AG10803 (cell line): ENCODE measurements around the gene CAPN8.

Experiments used
- DNase-seq: peaks from one replicate; pipeline ENCODE4 v3.0.0; 2010; ENCODE audit warnings: low read depth
- H3K4me3 ChIP-seq: 2 replicates; pipeline ENCODE4 v1.5.1; 2011; ENCODE audit warnings: mild to moderate bottlenecking, low read length, control low read depth
- TF ChIP-seq, protein P1 (sequence below): conservative IDR thresholded peaks from 2 replicates; pipeline ENCODE4 v1.5.1; 2011; ENCODE audit warnings: mild to moderate bottlenecking, low read length, control low read depth, inconsistent platforms

The CAPN8 gene

DNA sequence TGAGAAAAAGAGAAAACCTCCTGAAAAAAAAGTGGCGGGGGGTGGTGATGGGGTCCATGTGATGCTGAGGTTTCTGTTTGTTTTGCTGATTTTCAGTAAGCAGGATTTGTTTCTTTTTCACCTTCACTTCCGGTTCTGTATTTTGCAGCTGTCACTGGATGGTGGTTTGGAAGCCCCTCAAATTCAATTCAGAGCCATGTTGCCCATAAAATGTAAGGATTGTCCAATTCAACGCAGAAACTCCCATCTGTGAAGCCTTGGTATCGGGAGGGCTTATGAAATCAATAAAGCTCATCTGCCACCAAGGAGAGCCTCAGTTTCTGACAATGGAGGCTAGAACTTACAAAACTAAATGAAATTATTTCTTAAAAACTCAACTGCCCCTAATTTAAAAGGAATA, 12.1 kb downstream of the CAPN8 start:
- H3K4me3 ChIP-seq = no peak overlapping the region
- TF ChIP-seq, protein P1, sequence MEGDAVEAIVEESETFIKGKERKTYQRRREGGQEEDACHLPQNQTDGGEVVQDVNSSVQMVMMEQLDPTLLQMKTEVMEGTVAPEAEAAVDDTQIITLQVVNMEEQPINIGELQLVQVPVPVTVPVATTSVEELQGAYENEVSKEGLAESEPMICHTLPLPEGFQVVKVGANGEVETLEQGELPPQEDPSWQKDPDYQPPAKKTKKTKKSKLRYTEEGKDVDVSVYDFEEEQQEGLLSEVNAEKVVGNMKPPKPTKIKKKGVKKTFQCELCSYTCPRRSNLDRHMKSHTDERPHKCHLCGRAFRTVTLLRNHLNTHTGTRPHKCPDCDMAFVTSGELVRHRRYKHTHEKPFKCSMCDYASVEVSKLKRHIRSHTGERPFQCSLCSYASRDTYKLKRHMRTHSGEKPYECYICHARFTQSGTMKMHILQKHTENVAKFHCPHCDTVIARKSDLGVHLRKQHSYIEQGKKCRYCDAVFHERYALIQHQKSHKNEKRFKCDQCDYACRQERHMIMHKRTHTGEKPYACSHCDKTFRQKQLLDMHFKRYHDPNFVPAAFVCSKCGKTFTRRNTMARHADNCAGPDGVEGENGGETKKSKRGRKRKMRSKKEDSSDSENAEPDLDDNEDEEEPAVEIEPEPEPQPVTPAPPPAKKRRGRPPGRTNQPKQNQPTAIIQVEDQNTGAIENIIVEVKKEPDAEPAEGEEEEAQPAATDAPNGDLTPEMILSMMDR = no peak

DNA sequence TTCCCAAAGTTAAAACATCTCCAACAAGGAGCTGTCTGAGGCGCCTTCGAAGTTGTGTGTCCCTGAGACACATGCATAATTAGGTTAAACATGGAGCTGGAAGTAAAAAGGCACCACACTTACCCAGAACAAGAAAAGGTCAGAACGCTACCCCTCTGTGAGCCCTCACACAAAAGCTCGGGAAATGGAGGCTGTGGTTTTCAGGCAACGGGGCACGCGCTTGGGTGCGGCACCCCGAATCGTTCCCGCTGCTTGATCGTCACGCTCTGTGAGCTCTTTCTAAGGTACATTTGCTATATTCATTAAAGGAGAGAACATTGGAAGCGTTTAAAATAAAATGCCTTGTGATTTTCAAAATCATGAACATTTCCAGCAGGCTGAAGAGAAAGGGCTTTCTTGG, 12.5 kb downstream of the CAPN8 start:
- TF ChIP-seq, protein P1 = no peak
- H3K4me3 ChIP-seq = no peak overlapping the region
- no peak for DNase-seq

More for the DNA sequence above, 12.1 kb downstream of the CAPN8 start:
- DNase-seq = no peak

DNA sequence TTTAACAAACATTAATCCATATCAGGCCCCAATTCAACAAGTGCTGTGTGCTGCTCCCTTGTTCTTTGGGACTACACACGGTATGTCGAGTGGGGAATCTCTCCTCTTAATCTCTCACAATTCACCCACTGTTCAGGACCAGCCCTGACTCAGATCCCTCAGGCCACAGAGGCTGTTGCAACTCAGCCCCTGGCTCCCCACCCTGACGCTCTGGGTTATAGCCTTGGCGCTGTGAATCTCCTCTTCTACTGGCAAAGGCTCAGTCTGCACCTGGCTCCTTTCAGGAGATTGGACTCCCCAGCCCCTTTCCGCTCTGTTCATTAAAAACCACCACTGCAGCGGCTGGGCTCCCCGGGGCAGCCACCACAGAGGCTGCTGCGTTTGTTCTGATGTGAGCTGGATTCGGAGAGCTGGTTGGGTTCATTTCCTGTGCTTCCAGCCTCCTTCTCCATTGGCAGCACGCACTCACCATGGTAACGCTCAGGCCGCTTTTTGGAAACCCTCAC, 13.0 kb downstream of the CAPN8 start:
- TF ChIP-seq, protein P1 = no peak
- no peak overlapping the region for H3K4me3 ChIP-seq
- DNase-seq = no peak

DNA sequence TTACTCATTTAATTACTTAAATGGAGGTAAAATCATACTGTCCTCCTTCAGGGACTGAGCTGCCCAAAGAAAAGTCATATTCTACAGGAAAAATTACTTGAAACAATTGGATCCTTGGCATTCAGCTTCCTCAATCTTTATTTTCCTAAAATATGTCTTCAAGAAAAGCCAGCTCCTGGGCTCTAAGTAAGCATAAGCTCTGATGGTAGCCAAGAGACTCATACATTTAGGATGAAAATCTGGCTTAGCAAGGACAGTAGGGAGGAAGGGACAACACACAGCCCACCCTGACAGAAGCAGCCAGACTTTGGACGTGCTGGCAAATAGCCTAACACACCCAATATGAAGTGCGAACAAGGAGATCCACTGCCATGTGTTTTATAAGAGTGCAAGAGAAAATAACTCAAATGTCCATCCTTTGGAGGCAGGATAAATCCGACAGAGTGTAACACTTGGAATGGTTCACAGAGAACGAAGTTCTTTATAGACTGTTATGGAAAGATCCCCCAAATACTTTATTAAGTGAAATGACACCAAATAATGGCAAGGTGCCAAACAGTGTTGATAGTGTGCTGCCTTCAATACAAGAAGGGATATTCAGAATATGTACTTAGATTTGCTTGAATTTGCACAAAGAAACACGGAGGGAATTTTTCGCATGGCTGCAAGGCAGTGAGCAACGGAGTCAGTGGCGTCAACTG, 14.1 kb downstream of the CAPN8 start:
- no peak overlapping the region for H3K4me3 ChIP-seq
- no peak for DNase-seq
- TF ChIP-seq, protein P1 = no peak

DNA sequence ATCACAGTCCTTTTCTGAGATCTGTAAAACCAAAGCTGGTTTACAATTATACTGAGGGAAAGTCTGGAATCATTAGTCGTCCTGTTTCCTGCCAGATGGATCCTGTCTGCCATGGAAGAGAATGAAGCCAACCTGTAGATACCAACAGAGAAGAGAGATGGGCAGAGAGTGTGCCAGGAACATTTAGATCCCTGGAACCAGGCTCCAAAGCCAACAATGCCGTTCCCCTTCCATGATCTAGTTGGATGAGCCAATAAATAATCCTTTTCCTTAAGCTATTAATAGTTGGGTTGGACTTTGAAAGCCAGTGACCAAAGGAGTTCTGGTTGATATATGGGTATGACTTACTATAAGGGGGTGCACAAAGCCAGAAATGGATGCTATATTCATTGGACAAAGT, 15.0 kb downstream of the CAPN8 start:
- H3K4me3 ChIP-seq = no peak overlapping the region
- DNase-seq = no peak
- TF ChIP-seq, protein P1 = no peak

DNA sequence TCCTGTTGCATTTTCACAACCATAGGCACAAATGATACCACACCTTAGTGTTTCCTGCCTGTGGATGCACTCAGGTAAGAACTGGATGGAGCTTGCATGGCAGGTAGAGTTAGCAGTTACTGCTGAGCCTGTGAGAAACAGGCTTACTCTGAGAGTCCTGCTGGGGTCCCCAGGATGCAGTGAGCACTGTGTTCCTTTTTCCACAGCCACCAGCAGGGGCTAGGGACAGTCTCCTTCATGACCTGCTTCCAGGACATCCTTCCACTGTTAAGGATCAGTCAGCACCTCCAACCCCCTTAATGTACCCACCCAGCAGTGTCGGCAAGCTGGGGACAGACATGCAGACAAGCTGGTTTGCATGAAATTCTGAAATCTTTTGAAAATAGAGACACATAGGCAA, 16.3 kb downstream of the CAPN8 start:
- H3K4me3 ChIP-seq = no peak overlapping the region
- DNase-seq = no peak
- TF ChIP-seq, protein P1 = no peak

DNA sequence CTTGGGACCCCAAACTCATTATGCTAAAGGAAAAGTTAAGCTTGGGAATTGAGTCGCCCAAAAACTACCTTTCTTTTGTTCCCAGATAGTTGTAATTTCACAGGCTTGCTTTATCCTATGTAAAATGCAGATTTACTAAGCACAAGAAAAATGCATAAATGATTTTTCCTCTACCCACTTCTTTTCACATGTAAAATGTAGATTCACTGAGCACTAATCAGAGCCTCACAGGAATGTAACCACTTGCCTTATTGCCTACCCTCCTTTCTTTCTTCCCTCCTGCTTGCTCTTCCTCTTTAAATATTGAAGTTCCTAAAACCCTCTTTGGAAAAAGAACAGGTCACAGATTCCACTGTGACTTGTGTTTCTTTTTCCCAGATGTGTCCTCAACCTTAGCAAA, 18.3 kb downstream of the CAPN8 start:
- DNase-seq = no peak
- H3K4me3 ChIP-seq = no peak overlapping the region
- TF ChIP-seq, protein P1 = no peak
